Fibroblast of upper back skin (primary cell): ENCODE measurements around the gene EVC2.

Experiments used
- DNase-seq: peaks from one replicate; pipeline ENCODE4 v3.0.0-alpha.2; 2013

Gene EVC2

GRCh38 chr4:5708449-5709206 lies at the start of gene EVC2:
TSS of gene EVC2 (minus strand) at chr4:5708559. CDS start at chr4:5708513, 46 bp downstream.
- DNase-seq, result peak; percentile 58

- no peak for DNase-seq
Measured at GRCh38 chr4:5757954-5758353, 49.6 kb upstream of the EVC2 start.

GRCh38 chr4:5757536-5757935 lies 49.2 kb upstream of the EVC2 start:
- DNase-seq, result no peak

- DNase-seq, result no peak
Measured at GRCh38 chr4:5757091-5757490, 48.7 kb upstream of the EVC2 start.

- no peak for DNase-seq
Measured at GRCh38 chr4:5756271-5756670, 47.9 kb upstream of the EVC2 start.

GRCh38 chr4:5755679-5756078 lies 47.3 kb upstream of the EVC2 start:
- no peak for DNase-seq

GRCh38 chr4:5755161-5755560 lies 46.8 kb upstream of the EVC2 start:
- DNase-seq, result no peak

- no peak for DNase-seq
Measured at GRCh38 chr4:5754529-5754881, 46.1 kb upstream of the EVC2 start.

GRCh38 chr4:5753766-5754528 lies 45.6 kb upstream of the EVC2 start:
- peak; percentile 67 for DNase-seq

GRCh38 chr4:5753366-5753765 lies 45.0 kb upstream of the EVC2 start:
- no peak for DNase-seq

- DNase-seq, result peak; percentile 50
Measured at GRCh38 chr4:5752376-5753184, 44.2 kb upstream of the EVC2 start.

GRCh38 chr4:5751666-5752375 lies 43.5 kb upstream of the EVC2 start:
- DNase-seq, result no peak

GRCh38 chr4:5750946-5751665 lies 42.7 kb upstream of the EVC2 start:
- peak; percentile 38 for DNase-seq

GRCh38 chr4:5750052-5750945 lies 41.9 kb upstream of the EVC2 start:
- peak; percentile 82 for DNase-seq

- DNase-seq, result no peak
Measured at GRCh38 chr4:5749568-5749967, 41.2 kb upstream of the EVC2 start.

GRCh38 chr4:5747738-5748375 lies 39.5 kb upstream of the EVC2 start:
- DNase-seq, result peak; percentile 95

GRCh38 chr4:5746829-5747737 lies 38.7 kb upstream of the EVC2 start:
- peak; percentile 50 for DNase-seq

GRCh38 chr4:5746250-5746649 lies 37.9 kb upstream of the EVC2 start:
- DNase-seq, result no peak

GRCh38 chr4:5742968-5743367 lies 34.6 kb upstream of the EVC2 start:
- no peak for DNase-seq
